Hypothalamus (tissue), 51 donors: ENCODE data around the gene PACSIN1.

ENCODE experiments used
- DNase-seq, 51 donors: peaks; one replicate each; lab custom pipeline; 2025; lab: John Stamatoyannopoulos, UW

Gene PACSIN1

GRCh38 chr6:34526241-34526972 is 60.5 kb downstream of the PACSIN1 start:
- no peak for DNase-seq

- peak in 50 of 51 donors; percentile 17 to 95 (median 85) for DNase-seq
Measured at GRCh38 chr6:34526992-34527728, 61.3 kb downstream of the PACSIN1 start.

GRCh38 chr6:34527751-34528670 is 62.1 kb downstream of the PACSIN1 start:
- no peak for DNase-seq

GRCh38 chr6:34528996-34529664 is 63.3 kb downstream of the PACSIN1 start:
- DNase-seq: no peak

GRCh38 chr6:34529665-34530327 is 63.9 kb downstream of the PACSIN1 start:
- DNase-seq: peak in 28 of 51 donors; percentile 14 to 67 (median 36)

GRCh38 chr6:34530753-34531365 is 65.0 kb downstream of the PACSIN1 start:
- DNase-seq: no peak

- peak in 31 of 51 donors; percentile 10 to 95 (median 42) for DNase-seq
Measured at GRCh38 chr6:34531580-34532201, 65.8 kb downstream of the PACSIN1 start.

GRCh38 chr6:34532230-34532629 is 66.4 kb downstream of the PACSIN1 start:
- no peak for DNase-seq

- DNase-seq: no peak
Measured at GRCh38 chr6:34534146-34534545, 68.3 kb downstream of the PACSIN1 start.

- no peak for DNase-seq
Measured at GRCh38 chr6:34534656-34535055, 68.8 kb downstream of the PACSIN1 start.

- no peak for DNase-seq
Measured at GRCh38 chr6:34535199-34535598, 69.3 kb downstream of the PACSIN1 start.

- no peak for DNase-seq
Measured at GRCh38 chr6:34535646-34536045, 69.8 kb downstream of the PACSIN1 start.

- DNase-seq: peak in 17 of 51 donors; percentile 7 to 63 (median 26)
Measured at GRCh38 chr6:34536251-34536958, 70.5 kb downstream of the PACSIN1 start.

GRCh38 chr6:34536959-34537848 is 71.3 kb downstream of the PACSIN1 start:
- no peak for DNase-seq

- no peak for DNase-seq
Measured at GRCh38 chr6:34537922-34538550, 72.2 kb downstream of the PACSIN1 start.

GRCh38 chr6:34538581-34538980 is 72.7 kb downstream of the PACSIN1 start:
- no peak for DNase-seq

GRCh38 chr6:34539181-34539580 is 73.3 kb downstream of the PACSIN1 start:
- no peak for DNase-seq
